Right cardiac atrium (tissue), 5 donors: ENCODE data around the gene ACTR6. TPM values are rescaled to one million over a fixed set of nuclear protein-coding genes. Genes with fewer than 3 reads are reported as not detected.

Experiments used
- ATAC-seq, 2 donors: fragments of 200-7000 bp; cut with Tn5 transposase; one replicate each; pipeline versions ENCODE4 v1.8.0 to v1.9.1; 2020; ENCODE audit warnings: moderate library complexity in 2 of 2, mild to moderate bottlenecking in 1 of 2
- DNase-seq, 3 donors: peaks; one replicate each; pipeline ENCODE4 v3.0.0-alpha.2; 2020
- H3K27ac ChIP-seq: one replicate; pipeline ENCODE4 v1.5.1; 2013; ENCODE audit warnings: mild to moderate bottlenecking, low read length, control low read depth, moderate library complexity
- H3K27me3 ChIP-seq: one replicate; pipeline ENCODE4 v1.6.1; 2013; ENCODE audit not compliant: control insufficient read depth, insufficient read depth
- H3K4me1 ChIP-seq: one replicate; pipeline ENCODE4 v1.6.1; 2013; ENCODE audit warnings: low read length; ENCODE audit not compliant: control insufficient read depth, insufficient read depth
- H3K4me3 ChIP-seq: one replicate; pipeline ENCODE4 v1.5.1; 2013; ENCODE audit warnings: low read length, control low read depth
- H3K9me3 ChIP-seq: one replicate; pipeline ENCODE4 v1.6.1; 2013; ENCODE audit warnings: low read length; ENCODE audit not compliant: control insufficient read depth
- WGBS: extraction: QIAGEN DNeasy Blood & Tissue Kit; methylation state at CpG from one replicate; pipeline ENCODE4 v1.1.7; 2013; 5-methylcytosine and 5-hydroxymethylcytosine counted together
- intact Hi-C, 4 donors: fragments of 100-400 bp; cut with DNase I; formaldehyde crosslinking; loops; one replicate each; pipeline versions ENCODE4 v1.11.0 to v1.14.0; 2022 to 2023
- microRNA-seq, 2 donors: library from miRNA; unstranded; fragments of <30 nt; microRNA quantifications; one replicate each; pipeline ENCODE4 v1.2.0, GENCODE V29; 2020 to 2021
- polyA plus RNA-seq: library from polyadenylated mRNA; stranded (reverse); fragments of 200-250 nt; gene quantifications from one replicate; pipeline ENCODE4 v1.2.3, GENCODE V29; 2013
- total RNA-seq, 4 donors: library from RNA; stranded (reverse); fragmentation: NEBNext Ultra II Directional; extraction: Animal tissue kit (Norgen Biotek cat#: 25700); gene quantifications; one replicate each; pipeline ENCODE4 v1.2.1, GENCODE V29; 2021
- donor health status: healthy with polysubstance abuse.
- donor health status: DM: no; HTN: yes; CAD: no.
- donor health status: DM: no; HTN: no; CAD: no.
- donor health status: DM: no; HTN: yes; CAD: no; lungs with severe emphysema.
- donor health status: DM: yes; HTN: yes; CAD: no.

Gene ACTR6
- total and polyA plus RNA-seq, 5 donors: 19.0 to 29.9 (median 21.5) TPM

DNA sequence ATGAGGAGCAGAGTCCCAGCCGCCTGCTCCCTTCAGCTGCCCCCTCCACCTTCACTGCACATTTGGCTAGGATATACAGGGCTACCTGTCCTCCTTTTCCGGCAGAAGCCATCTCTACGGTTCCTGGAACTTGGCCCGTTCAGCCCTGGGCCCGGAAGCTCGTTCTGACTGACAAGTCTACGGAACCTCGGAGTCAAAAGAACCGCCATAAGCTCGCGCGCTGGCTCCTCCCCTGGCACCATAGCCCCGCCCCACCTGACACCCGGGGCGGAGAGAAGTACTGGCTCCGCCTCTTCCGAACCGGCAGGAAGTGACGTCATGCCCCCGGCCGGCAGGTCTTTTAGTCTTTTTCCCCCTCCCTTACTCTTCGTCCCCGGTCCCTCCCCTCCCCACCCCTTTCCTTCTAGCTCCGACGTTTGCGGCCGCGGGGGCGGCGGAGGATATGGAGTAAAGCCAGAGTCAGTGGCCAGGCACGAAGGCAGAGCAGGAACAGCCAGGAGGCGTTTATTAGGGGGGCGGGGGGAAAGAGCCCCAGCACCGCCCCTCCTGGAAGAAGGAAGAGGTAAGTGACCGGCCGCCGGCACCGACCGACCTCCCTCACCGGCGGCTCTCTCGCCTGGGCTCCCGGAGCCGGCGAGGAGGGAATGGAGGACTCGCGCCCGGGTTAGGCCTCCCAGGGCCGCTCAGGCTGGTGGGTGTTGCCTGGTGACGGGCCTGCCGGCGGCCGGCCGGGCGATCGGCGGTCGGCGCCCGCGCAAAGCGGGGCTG is 66.4 kb downstream of the ACTR6 start, which contains the start of the genes DEPDC4 and SCYL2:
TSS of gene DEPDC4 (minus strand) at position 245 of the 768 bp plus-strand sequence. CDS start at position 242, 3 bp downstream.
TSS of gene SCYL2 (plus strand) at position 343 of the 768 bp plus-strand sequence. CDS start 15,794 bp downstream, outside the sequence.
- no peaks in the 10 kb centered on the region for H3K9me3 ChIP-seq
- peak; percentile 98 for ATAC-seq
- H3K27me3 ChIP-seq: no peaks in the 10 kb centered on the region
- H3K27ac ChIP-seq: peak within 1 kb of the TSS; percentile 67
- WGBS: under 1% methylated on average over 62 of the region's 62 CpGs
- H3K4me1 ChIP-seq: no peaks in the 10 kb centered on the region
- DNase-seq: peak; percentile 96 to 98 (median 97)
- intact Hi-C loops: no loop called here
- H3K4me3 ChIP-seq: peak within 1 kb of the TSS; percentile 86

DNA sequence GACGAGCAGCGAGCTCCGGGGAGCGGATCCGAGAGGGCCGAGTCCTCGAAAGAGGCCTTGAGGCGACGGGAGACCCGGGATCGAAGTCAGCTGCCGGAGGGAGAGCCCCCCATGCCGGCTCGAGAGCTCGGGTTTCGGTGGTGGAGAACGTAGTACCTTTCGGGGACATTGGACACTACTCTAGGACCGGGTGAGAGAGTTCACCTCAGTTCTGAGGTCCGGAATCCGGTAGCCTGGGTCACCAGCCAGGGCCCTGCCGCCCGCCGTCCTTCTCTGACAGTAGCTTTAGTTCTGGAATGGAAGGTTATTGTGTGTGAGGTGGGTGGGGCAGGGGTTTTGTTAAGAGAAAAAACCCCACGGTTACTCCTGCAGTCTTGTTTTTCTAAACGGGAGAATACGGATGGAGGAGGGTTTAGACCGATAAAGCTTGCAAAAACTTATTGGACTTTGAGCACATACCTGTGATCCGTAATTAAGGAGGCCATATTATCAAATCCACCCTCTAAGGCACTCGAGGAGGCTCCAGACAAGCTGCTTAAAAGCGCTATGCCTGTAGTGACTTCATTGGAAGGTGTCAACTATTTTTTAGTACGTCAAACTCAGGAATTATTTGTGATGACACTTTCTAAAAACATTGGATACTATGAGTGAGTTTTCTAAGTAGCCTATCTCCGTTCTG is 67.1 kb downstream of the ACTR6 start:
- Histone ChIP-seq H3K27ac (peak overlapping the region; percentile 67), H3K4me3 (peak overlapping the region; percentile 86), H3K27me3 (no peaks in the 10 kb centered on the region), H3K9me3 (no peaks in the 10 kb centered on the region), H3K4me1 (no peaks in the 10 kb centered on the region)
- intact Hi-C loops: no loop called here
- DNase-seq (peak in 1 of 3 donors; percentile 66), ATAC-seq (peak; percentile 15 to 40)
- whole genome bisulfite sequencing: under 1% methylated on average over 33 of the region's 33 CpGs

DNA sequence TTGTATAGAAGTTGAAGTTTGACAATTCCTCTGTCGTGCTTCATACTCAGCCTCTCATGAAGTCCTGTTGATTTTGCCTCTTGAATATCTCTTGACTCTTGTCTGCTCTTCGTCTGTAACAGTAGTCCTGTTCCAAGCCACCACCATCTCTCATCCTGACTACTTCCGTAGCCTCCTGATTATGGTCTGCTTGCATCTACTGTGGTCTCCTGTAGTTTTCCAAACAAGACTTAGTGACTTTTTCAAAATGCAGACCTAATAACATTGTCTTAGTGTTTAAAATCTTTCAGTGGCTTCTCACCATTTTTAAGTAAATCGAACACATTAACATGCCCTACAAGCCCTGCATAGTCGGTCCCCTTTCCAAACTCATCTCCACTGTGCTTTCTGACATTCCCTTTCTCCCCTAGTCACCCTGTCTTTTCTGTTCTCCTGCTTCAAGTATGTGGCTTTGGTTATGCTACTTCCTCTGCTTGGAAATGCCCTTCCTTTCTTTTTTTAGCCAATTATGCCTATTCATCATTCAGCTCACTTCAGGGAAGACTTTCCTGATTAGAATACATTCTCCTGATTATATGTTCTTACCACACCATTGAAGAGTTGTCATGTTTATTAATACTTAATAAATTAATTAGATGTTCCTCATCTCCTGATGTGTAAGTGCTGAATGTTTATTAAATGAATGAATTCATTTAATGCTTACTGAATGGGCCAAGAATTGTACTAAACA is 68.4 kb downstream of the ACTR6 start:
- H3K27me3 ChIP-seq: no peaks in the 10 kb centered on the region
- no peaks in the 10 kb centered on the region for H3K9me3 ChIP-seq
- H3K27ac ChIP-seq: no peak overlapping the region
- no peaks in the 10 kb centered on the region for H3K4me1 ChIP-seq
- no peak for DNase-seq
- H3K4me3 ChIP-seq: peak overlapping the region; percentile 86
- intact Hi-C loops: no loop called here
- no peak for ATAC-seq
- WGBS: 44% methylated on average over 5 of the region's 5 CpGs

DNA sequence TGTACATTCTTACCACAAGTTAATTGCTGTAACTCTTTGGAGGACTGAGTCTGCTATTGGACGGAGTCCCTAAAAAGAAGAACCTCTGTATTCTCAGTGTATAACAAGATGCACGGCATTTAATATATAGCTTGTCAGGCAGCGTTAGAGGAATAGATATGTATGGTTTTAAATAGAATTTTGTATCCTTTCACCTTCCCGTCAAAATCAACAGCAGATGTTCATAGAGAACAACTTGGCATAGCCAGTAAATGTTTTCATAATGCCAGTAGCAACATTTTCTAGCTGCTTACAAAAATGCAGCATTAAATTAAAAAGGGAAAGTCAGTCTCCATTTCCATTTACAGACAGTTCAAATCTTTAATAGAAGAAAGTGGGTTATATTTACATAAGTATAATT is 73.2 kb downstream of the ACTR6 start:
- intact Hi-C loops: no loop called here
- no peak for ATAC-seq
- no peak for DNase-seq
- Histone ChIP-seq H3K4me1 (no peaks in the 10 kb centered on the region), H3K27me3 (no peaks in the 10 kb centered on the region), H3K27ac (no peak overlapping the region), H3K9me3 (no peaks in the 10 kb centered on the region), H3K4me3 (no peak overlapping the region)
- 73% methylated on average over 4 of the region's 4 CpGs for WGBS

Small RNA genes within 50 kb of the gene (microRNA-seq; reads per million reads assigned to microRNA genes)
- 0 reads per million in 2 donors for gene MIR1827

Other genes starting within 250 kb of the ACTR6 start
- 1 to 10 TPM; 2.1 to 7.4 (median 3.4) TPM for gene ANKS1B, start 215.9 kb upstream of the ACTR6 start, total RNA-seq
- 0.43 TPM for gene ANKS1B, start 215.9 kb upstream of the ACTR6 start, polyA plus RNA-seq
- 10 to 100 TPM; 13.8 to 20.1 (median 15.9) TPM for gene BLTP3B, start 57.9 kb upstream of the ACTR6 start, total RNA-seq
- gene BLTP3B, start 57.9 kb upstream of the ACTR6 start, polyA plus RNA-seq: 6.5 TPM
- under 1 TPM in 3 of 4 donors, not detected in 1; 0.54 to 0.84 (median 0.74) TPM for gene DEPDC4, start 66.3 kb downstream of the ACTR6 start, total RNA-seq
- 0.50 TPM for gene DEPDC4, start 66.3 kb downstream of the ACTR6 start, polyA plus RNA-seq
- 10 to 100 TPM; 28.2 to 31.4 (median 30.2) TPM for gene SCYL2, start 66.4 kb downstream of the ACTR6 start, total RNA-seq
- 8.1 TPM for gene SCYL2, start 66.4 kb downstream of the ACTR6 start, polyA plus RNA-seq
- gene SLC17A8, start 156.3 kb downstream of the ACTR6 start, total RNA-seq: under 1 TPM in 1 of 4 donors, not detected in 3; 0.09 TPM
- 0.02 TPM for gene SLC17A8, start 156.3 kb downstream of the ACTR6 start, polyA plus RNA-seq